ENCODE data around the gene AP2A2.

The AP2A2 gene

DNA sequence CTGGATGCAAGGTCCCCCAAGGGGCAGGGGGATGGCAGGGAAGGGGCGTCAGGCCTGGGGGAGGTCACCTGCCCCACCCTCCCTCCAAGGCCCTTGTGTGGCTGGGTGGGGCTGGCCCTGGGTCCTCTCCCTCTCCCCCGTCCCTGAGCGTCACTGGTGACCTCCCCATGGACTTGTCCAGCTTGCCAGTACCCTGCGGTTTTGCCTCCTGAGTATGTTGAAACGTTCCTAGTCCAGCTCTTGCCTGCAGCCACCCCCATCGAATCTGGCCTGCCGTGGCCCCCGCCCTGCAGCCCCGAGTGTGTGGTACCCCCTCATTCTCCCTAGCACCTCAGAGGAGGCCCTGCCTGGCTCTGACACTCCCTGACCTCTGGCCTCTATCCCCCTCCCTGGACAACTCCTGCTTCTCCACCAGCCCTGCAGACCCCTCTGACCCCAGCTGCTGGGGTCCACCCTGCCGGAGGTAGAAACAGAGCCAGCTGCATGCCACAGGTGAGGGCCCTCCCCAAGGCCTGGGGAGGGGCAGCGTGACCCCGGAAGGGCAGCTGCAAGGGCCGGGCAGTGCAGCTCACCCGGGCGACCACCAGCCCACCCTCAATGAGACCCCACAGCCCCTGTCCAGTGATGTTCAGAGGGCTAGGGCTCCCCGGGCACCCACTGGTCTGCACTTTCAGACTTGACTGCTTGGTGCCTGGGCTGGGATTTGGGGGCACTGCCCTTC, 114.9 kb downstream of the AP2A2 start:
- Mint-ChIP-seq H3K36me3 (no peaks in the 10 kb centered on the region), H3K27ac (no peak overlapping the region), H3K4me1 (no peaks in the 10 kb centered on the region), H3K4me3 (no peak overlapping the region), H3K9me3 (no peaks in the 10 kb centered on the region)
- DNase-seq (ENCODE audit: low spot score in 2 of 2) (no peak), ATAC-seq (no peak)

- ATAC-seq, result no peak
- DNase-seq (ENCODE audit: low spot score in 2 of 2), result no peak
- H3K36me3 Mint-ChIP-seq, result no peaks in the 10 kb centered on the region
- no peaks in the 10 kb centered on the region for H3K9me3 Mint-ChIP-seq
- no peak overlapping the region for H3K4me3 Mint-ChIP-seq
- no peak overlapping the region for H3K27ac Mint-ChIP-seq
- no peaks in the 10 kb centered on the region for H3K4me1 Mint-ChIP-seq
These were observed 115.4 kb downstream of the AP2A2 start for GRCh38 chr11:1041149-1041467.

GRCh38 chr11:1041471-1041870, 115.8 kb downstream of the AP2A2 start:
- Mint-ChIP-seq H3K4me3 (no peak overlapping the region), H3K9me3 (no peaks in the 10 kb centered on the region), H3K4me1 (no peaks in the 10 kb centered on the region), H3K27ac (no peak overlapping the region), H3K36me3 (no peaks in the 10 kb centered on the region)
- ATAC-seq, result no peak
- no peak for DNase-seq (ENCODE audit: low spot score in 2 of 2)

DNA sequence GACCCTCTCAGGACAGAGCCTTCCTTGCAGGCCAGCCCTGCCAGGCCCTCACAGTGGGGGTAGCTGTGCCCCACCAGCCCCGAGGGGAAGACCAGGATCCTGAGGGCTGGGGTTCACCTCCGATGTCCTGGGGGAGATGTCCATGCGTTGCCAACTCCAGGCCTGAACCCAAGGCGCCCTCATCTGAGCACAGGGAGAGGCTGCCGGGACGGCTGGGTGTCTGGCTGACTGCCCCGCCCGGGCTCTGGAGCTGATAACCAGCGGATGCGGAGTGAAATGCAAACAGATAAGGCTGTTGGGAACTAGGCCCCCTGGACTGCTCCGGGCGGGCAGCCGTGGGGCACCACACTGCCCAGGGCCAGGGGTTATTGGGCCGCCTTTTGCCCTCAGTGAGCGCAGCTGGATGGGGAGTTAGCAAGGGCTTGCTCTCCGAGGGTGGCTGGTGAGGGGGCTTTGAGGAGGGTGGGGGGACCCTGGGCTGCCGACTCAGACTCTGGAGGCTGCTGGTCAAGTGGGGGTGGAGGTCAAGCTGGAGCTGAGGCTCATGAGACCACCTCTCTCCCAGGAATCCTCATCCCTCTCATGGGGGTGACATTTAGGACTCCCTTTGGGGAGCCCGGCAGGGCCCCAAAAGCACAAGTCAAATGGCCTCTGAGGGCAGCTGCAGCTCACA, 116.4 kb downstream of the AP2A2 start:
- DNase-seq (ENCODE audit: low spot score in 2 of 2), result no peak
- H3K4me1 Mint-ChIP-seq, result no peaks in the 10 kb centered on the region
- no peak overlapping the region for H3K4me3 Mint-ChIP-seq
- no peaks in the 10 kb centered on the region for H3K9me3 Mint-ChIP-seq
- no peak overlapping the region for H3K27ac Mint-ChIP-seq
- H3K36me3 Mint-ChIP-seq, result no peaks in the 10 kb centered on the region
- no peak for ATAC-seq

DNA sequence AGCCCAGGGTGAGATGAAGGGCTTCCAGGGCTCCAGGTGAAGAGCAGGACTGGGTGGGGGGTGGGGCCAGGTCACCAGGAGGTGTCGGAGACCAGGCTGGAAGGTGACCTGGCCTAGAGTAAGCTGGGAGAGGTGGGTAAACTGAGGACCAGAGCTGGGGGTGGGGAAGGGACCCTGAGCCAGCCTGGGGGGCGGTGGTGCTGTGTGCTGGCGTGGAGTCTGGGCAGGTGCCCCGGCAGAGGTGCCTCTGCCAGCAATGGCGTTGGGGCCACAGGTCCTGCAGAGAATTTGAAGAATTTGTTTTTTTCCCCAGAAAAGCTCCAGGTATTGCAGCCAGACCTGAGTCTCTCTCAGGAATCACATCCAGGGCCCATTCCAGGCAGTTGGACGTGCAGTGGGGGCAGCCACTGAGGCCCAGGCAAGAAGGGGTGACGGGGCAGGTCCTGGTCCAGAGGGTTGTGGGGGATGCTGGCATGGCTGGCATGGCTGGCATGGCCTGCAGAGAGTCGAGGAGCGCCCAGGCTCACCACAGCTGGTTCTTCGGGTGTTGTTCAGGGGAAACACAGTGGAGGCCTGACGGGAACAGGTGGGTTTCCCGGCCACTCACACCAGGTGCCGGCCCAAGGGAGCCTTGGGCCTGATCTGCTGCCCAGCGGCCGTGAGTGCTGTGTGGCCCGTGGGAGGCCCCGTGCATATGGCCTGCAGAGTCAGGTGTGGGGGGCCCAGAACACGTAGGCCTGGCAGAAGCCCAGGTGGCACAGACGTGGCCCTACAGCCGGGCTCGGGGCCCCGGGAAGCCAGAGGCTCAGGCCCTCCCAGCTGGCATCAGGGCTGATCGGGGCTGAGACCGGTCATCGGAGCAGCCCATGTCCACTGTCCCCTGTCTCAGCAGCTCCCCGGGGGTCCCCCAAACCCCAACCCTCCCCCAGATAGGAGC, 117.2 kb downstream of the AP2A2 start:
- no peak overlapping the region for H3K4me3 Mint-ChIP-seq
- no peaks in the 10 kb centered on the region for H3K4me1 Mint-ChIP-seq
- H3K27ac Mint-ChIP-seq, result no peak overlapping the region
- peak; percentile 4 for ATAC-seq
- no peaks in the 10 kb centered on the region for H3K36me3 Mint-ChIP-seq
- no peak for DNase-seq (ENCODE audit: low spot score in 2 of 2)
- no peaks in the 10 kb centered on the region for H3K9me3 Mint-ChIP-seq

GRCh38 chr11:1043563-1044096, 118.0 kb downstream of the AP2A2 start:
- Mint-ChIP-seq H3K27ac (no peak overlapping the region), H3K4me3 (no peak overlapping the region), H3K36me3 (no peaks in the 10 kb centered on the region), H3K4me1 (no peaks in the 10 kb centered on the region), H3K9me3 (no peaks in the 10 kb centered on the region)
- no peak for ATAC-seq
- DNase-seq (ENCODE audit: low spot score in 2 of 2), result no peak

GRCh38 chr11:1044160-1044559, 118.5 kb downstream of the AP2A2 start:
- Mint-ChIP-seq H3K9me3 (no peaks in the 10 kb centered on the region), H3K27ac (no peak overlapping the region), H3K4me1 (no peaks in the 10 kb centered on the region), H3K4me3 (no peak overlapping the region), H3K36me3 (no peaks in the 10 kb centered on the region)
- ATAC-seq (no peak), DNase-seq (ENCODE audit: low spot score in 2 of 2) (no peak)

DNA sequence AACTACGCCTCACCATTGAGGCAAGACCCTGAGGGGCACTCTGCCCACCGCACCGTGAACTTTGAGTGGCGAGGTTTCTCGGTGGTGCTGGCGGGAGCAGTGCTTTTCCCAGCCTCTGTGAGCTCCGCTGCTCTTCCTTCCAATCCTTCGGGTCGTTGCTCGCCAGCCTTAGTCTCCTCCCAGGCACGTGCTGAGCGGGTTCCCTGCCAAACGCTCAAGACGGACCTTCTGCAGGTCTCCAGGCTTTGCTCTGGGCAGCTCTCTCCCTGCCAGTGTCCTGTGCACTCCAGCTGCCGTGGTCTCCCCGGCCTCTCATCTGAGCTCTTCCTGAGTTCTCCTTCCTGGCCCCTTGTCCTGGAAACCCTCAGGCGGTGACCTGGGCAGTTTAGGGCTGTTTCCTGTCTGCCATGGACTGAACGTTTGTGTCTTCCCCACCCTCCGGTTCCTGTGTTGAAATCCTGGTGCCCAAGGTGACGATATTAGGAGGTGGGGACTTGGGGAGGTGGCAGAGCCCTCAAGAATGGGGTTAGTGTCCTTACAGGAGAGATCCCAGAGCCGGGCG, 122.0 kb downstream of the AP2A2 start:
- DNase-seq (ENCODE audit: low spot score in 2 of 2) (no peak), ATAC-seq (no peak)
- Mint-ChIP-seq H3K4me3 (no peak overlapping the region), H3K9me3 (no peaks in the 10 kb centered on the region), H3K4me1 (peaks cover 5% of the 10 kb centered on the region), H3K27ac (no peak overlapping the region), H3K36me3 (no peaks in the 10 kb centered on the region)

DNA sequence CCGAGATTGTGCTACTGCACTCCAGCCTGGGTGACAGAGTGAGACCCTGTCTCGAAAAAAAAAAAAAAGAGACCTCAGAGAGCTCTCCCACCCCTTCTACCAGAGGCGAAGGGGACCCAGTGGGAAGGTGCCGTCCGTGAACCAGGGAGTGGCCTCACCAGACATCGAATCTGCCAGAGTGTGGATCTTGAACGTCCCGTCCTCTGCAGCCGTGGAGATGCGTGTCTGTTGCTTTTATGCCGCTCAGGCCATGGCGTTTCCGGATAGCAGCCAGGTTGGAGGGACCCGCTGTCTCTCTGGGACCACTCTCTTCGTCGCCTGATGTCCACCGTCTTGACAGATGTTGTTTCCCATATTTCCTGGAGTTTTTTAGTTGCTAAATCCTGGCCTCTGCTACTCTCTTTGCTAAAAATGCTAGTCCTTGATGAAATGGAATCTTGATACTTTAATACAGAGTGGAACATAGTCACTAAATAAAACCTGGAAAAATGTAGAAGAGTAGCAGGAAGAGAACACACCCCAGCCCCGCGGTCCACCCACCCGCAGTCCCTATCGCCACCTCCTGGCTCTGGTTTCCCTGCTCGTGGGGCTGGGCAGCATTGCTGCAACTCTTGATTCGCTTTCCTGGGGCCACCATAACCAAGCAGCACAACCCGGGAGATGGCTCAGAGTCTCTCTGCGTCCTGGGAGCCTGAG, 122.9 kb downstream of the AP2A2 start:
- H3K4me1 Mint-ChIP-seq, result peaks cover 5% of the 10 kb centered on the region

GRCh38 chr11:1049071-1049405, 123.4 kb downstream of the AP2A2 start:
- no peak for ATAC-seq
- no peak overlapping the region for H3K4me3 Mint-ChIP-seq
- peaks cover 5% of the 10 kb centered on the region for H3K4me1 Mint-ChIP-seq
- H3K36me3 Mint-ChIP-seq, result no peaks in the 10 kb centered on the region
- H3K9me3 Mint-ChIP-seq, result no peaks in the 10 kb centered on the region
- DNase-seq (ENCODE audit: low spot score in 2 of 2), result no peak
- no peak overlapping the region for H3K27ac Mint-ChIP-seq

More for the DNA sequence above, 122.9 kb downstream of the AP2A2 start:
- ATAC-seq (no peak), DNase-seq (ENCODE audit: low spot score in 2 of 2) (no peak)
- H3K9me3 Mint-ChIP-seq, result no peaks in the 10 kb centered on the region
- no peaks in the 10 kb centered on the region for H3K36me3 Mint-ChIP-seq
- no peak overlapping the region for H3K4me3 Mint-ChIP-seq
- no peak overlapping the region for H3K27ac Mint-ChIP-seq

GRCh38 chr11:1049431-1049891, 123.8 kb downstream of the AP2A2 start:
- Mint-ChIP-seq H3K4me3 (no peak overlapping the region), H3K4me1 (peaks cover 5% of the 10 kb centered on the region), H3K9me3 (no peaks in the 10 kb centered on the region), H3K27ac (no peak overlapping the region), H3K36me3 (no peaks in the 10 kb centered on the region)
- DNase-seq (ENCODE audit: low spot score in 2 of 2), result no peak
- ATAC-seq, result no peak

DNA sequence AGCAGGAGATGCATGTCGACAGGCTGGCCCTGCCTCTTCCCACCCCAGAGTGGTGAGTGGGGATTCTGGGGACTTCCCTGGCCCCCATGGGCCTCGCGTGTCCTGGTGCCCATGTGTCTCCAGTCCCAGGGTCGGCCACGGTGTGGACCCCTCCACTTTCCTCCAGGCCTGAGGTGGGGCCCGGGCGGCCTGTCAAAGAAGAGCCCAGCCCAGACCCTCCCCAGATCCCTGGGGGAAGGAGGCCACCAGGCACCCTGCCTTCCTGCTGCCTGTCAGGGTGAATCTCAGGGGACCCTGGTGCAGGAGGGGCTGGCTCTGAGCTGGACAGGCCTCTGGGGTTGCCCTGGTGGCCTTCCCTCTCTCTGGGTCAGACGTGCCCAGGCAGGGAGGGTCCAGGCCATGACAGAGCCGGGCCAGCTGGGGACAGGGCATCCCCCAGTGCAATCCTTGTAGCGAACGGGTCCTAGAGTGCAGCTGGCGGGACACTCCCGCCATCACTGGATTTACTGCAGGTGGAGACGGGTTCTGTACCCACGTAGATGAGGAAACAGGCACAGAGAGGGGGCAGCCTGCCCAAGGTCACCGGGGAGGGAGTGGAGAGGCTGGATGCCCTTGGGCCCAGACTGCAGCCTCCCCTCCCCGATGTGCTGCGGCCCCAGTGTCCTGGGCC, 124.4 kb downstream of the AP2A2 start:
- ATAC-seq, result no peak
- H3K27ac Mint-ChIP-seq, result no peak overlapping the region

DNA sequence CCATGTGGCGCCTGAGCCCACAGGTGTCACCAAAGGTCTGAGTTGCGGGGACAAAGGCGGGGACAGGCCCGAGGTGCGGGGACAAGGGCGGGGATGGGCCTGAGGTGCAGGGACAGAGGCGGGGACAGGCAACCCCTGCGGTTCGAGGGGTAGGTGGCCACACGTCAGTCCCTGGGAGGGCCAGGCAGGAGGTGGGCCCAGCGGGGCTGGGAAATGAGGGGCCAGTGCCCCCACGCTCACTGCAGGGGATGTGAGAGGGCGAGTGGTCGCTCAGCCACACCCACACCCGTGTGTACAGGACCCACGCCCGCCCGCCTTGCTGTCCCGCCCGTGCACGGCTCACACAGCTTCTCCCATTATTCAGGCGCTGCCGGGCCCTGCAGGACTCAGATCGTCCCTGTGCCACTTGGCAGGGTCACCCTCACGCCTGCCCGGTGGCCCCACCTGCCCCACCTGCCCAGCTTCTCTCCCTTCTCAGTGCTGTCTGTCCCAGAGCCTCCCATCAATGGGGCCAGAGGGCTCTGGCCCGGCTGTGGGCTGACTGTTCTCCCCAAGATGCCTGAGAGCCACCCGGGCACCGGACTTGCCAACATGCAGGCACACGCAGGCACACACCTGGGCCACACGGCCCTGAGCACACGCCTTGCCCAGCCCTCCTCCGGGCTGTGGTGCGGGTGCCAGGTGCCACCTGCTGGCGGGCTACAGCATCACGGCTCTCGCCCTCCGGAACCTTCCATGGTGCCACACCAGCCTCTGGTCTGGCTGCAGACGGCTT, 125.1 kb downstream of the AP2A2 start:
- Mint-ChIP-seq H3K4me1 (peaks cover 5% of the 10 kb centered on the region), H3K9me3 (no peaks in the 10 kb centered on the region), H3K36me3 (no peaks in the 10 kb centered on the region), H3K27ac (no peak overlapping the region), H3K4me3 (no peak overlapping the region)
- DNase-seq (ENCODE audit: low spot score in 2 of 2) (peak; percentile 65 to 81), ATAC-seq (peak; percentile 94)

More for the DNA sequence above, 124.4 kb downstream of the AP2A2 start:
- DNase-seq (ENCODE audit: low spot score in 2 of 2), result no peak
- no peaks in the 10 kb centered on the region for H3K9me3 Mint-ChIP-seq
- peaks cover 5% of the 10 kb centered on the region for H3K4me1 Mint-ChIP-seq
- no peak overlapping the region for H3K4me3 Mint-ChIP-seq
- no peaks in the 10 kb centered on the region for H3K36me3 Mint-ChIP-seq
